H1 (cell line): ENCODE results near the gene MRPL55.

ENCODE experiments used
- CTCF ChIP-seq, 3 experiments: IDR thresholded peaks; 1 replicate in 2 of 3; 2 replicates in 1 of 3; pipeline versions ENCODE4 v1.5.1 to v1.6.1; 2011; ENCODE audit warnings: low read length in 3 of 3, mild to moderate bottlenecking in 3 of 3, inconsistent platforms in 2 of 3, low read depth in 1 of 3, moderate library complexity in 1 of 3; ENCODE audit not compliant: insufficient read depth in 1 of 3; ENCODE audit errors: control extremely low read depth in 1 of 3
- GTF2F1 ChIP-seq: IDR thresholded peaks from 2 replicates; pipeline ENCODE4 v1.6.1; 2012; ENCODE audit warnings: low read depth, low read length, improper control_type of control experiment, borderline replicate concordance
- RXRA ChIP-seq: IDR thresholded peaks from 2 replicates; pipeline ENCODE4 v1.6.1; 2011; ENCODE audit warnings: low read depth, mild to moderate bottlenecking, low read length, moderate library complexity; ENCODE audit not compliant: insufficient read depth
- USF2 ChIP-seq: IDR thresholded peaks from 2 replicates; pipeline ENCODE4 v1.6.1; 2011; ENCODE audit warnings: low read length, improper control_type of control experiment

DNA sequence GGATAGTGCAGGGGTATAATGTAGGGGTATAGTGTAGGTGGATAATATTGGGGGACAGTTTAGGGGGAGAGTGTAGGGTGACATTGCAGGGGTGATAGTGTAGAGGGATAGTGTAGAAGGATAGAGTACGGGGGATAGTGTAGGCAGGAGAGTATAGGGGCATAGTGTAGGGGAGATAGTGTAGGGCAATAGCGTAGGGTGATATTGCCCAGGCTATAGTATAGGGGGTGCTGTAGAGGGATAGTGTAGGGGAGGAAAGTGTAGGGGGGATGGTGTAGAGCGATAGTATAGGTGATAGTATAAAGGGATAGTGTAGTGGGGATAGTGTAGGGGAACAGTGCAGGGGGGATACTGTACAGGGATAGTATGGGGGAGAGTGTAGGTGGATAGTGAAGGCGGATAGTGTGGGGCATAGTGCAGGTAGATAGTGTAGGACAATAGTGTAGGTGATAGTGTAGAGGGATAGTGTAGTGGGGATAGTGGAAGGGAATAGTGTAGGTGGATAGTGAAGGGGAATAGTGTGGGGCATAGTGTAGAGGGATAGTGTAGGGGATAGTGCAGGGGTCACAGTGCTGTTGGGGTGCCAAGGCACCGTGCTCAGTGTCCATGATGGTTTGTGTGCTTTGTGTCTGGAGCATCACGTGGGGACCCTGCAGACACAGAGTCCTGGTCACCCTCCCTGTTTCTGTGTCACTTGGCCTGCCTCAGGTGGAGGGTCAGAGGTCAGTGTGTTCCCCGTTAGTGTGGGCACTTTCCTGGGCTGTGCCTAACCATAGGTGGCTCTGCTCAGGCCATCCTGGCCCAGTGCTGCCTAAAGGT lies 37.1 kb downstream of the MRPL55 start:
- TF ChIP-seq CTCF (IDR thresholded peaks at IDR 0.05; ENCODE audit: control extremely low read depth in 1 of 3, insufficient read depth in 1 of 3, low read depth in 1 of 3, low read length in 3 of 3) (peak in 1 of 3 experiments; percentile 21; a peak in 2 of 4 replicates), GTF2F1 (no peak), USF2 (no peak), RXRA (no peak)
